Liver (tissue), 9 donors: ENCODE results near the gene LYSMD3. TPM values are rescaled to one million over a fixed set of nuclear protein-coding genes. Genes with fewer than 3 reads are reported as not detected.
A peak's percentile ranks its signal among the peaks of the same experiment; 100 is the strongest.

Experiments
- DNase-seq: peaks from one replicate; pipeline ENCODE4 v3.0.0-alpha.2; 2017; ENCODE audit warnings: low spot score
- H3K27ac ChIP-seq, 2 donors: one replicate each; pipeline ENCODE4 v1.7.0; 2013; ENCODE audit warnings: inconsistent platforms in 2 of 2, low read length in 2 of 2, control low read depth in 1 of 2, low read depth in 1 of 2, mild to moderate bottlenecking in 1 of 2
- H3K27me3 ChIP-seq, 4 donors: one replicate each; pipeline versions ENCODE4 v1.6.1 to v1.7.0; 2013; ENCODE audit warnings: low read length in 3 of 4, inconsistent platforms in 1 of 4, mild to moderate bottlenecking in 1 of 4, moderate library complexity in 1 of 4; ENCODE audit not compliant: control insufficient read depth in 4 of 4, insufficient read depth in 4 of 4
- H3K36me3 ChIP-seq, 4 donors: one replicate each; pipeline versions ENCODE4 v1.6.1 to v1.7.0; 2013; ENCODE audit warnings: low read length in 3 of 4, mild to moderate bottlenecking in 3 of 4, low read depth in 1 of 4, moderate library complexity in 1 of 4; ENCODE audit not compliant: control insufficient read depth in 4 of 4, insufficient read depth in 3 of 4
- H3K4me1 ChIP-seq, 4 donors: one replicate each; pipeline versions ENCODE4 v1.6.1 to v1.7.0; 2013; ENCODE audit warnings: low read length in 3 of 4, mild to moderate bottlenecking in 3 of 4, moderate library complexity in 1 of 4; ENCODE audit not compliant: control insufficient read depth in 4 of 4, insufficient read depth in 4 of 4
- H3K4me3 ChIP-seq, 3 donors: one replicate each; pipeline versions ENCODE4 v1.6.1 to v1.7.0; 2013; ENCODE audit warnings: low read length in 3 of 3, control low read depth in 1 of 3, low read depth in 1 of 3, mild to moderate bottlenecking in 1 of 3
- H3K9ac ChIP-seq, 2 donors: one replicate each; pipeline ENCODE4 v1.7.0; 2013; ENCODE audit warnings: low read length in 2 of 2, mild to moderate bottlenecking in 2 of 2, moderate library complexity in 2 of 2, control low read depth in 1 of 2, low read depth in 1 of 2
- H3K9me3 ChIP-seq, 4 donors: one replicate each; pipeline versions ENCODE4 v1.6.1 to v1.7.0; 2013; ENCODE audit warnings: low read length in 3 of 4; ENCODE audit not compliant: control insufficient read depth in 4 of 4
- FOXA2 ChIP-seq: IDR thresholded peaks from 2 replicates; pipeline ENCODE4 v1.6.1; 2016; ENCODE audit warnings: antibody characterized with exemption
- HNF4A ChIP-seq, 2 donors: conservative IDR thresholded peaks; 2 replicates each; pipeline ENCODE4 v1.6.1; 2016; ENCODE audit warnings: antibody characterized with exemption in 2 of 2, mild to moderate bottlenecking in 2 of 2
- JUND ChIP-seq, 2 donors: IDR thresholded peaks; 2 replicates each; pipeline ENCODE4 v1.6.1; 2016; ENCODE audit warnings: antibody characterized with exemption in 2 of 2
- MAX ChIP-seq: IDR thresholded peaks from 2 replicates; pipeline ENCODE4 v1.6.1; 2016; ENCODE audit warnings: antibody characterized with exemption
- TAF1 ChIP-seq: conservative IDR thresholded peaks from 2 replicates; pipeline ENCODE4 v1.6.1; 2016; ENCODE audit warnings: antibody characterized with exemption, mild to moderate bottlenecking
- WGBS: extraction: QIAGEN DNeasy Blood & Tissue Kit; methylation state at CpG from one replicate; pipeline ENCODE4 v1.1.7; 2013; 5-methylcytosine and 5-hydroxymethylcytosine counted together
- polyA plus RNA-seq, 2 donors: library from polyadenylated mRNA; stranded (reverse) in 1 of 2; unstranded in 1 of 2; fragments of 200-250 nt in 1 of 2; fragments of >200 nt in 1 of 2; fragmentation: Nextera tagmentation in 1 of 2; extraction: Ambion mirVana in 1 of 2; gene quantifications; one replicate each; pipeline versions ENCODE4 v1.2.1 to v1.2.3, GENCODE V29; 2013 to 2015
- total RNA-seq, 2 donors: library from RNA; depleted of rRNA; stranded (reverse); fragments of >200 nt; gene quantifications; one replicate each; pipeline ENCODE4 v1.2.3, GENCODE V29; 2014
- TF ChIP-seq, protein P1 (sequence below): IDR thresholded peaks from 2 replicates; pipeline ENCODE4 v1.6.1; 2016; ENCODE audit warnings: antibody characterized with exemption
- donor health status: healthy.
- donor health status: healthy.
- donor health status: healthy.
- donor health status: healthy.
- donor health status: healthy.

LYSMD3 gene
- total and polyA plus RNA-seq, 4 donors = 8.8 to 23.6 (median 11.0) TPM

DNA sequence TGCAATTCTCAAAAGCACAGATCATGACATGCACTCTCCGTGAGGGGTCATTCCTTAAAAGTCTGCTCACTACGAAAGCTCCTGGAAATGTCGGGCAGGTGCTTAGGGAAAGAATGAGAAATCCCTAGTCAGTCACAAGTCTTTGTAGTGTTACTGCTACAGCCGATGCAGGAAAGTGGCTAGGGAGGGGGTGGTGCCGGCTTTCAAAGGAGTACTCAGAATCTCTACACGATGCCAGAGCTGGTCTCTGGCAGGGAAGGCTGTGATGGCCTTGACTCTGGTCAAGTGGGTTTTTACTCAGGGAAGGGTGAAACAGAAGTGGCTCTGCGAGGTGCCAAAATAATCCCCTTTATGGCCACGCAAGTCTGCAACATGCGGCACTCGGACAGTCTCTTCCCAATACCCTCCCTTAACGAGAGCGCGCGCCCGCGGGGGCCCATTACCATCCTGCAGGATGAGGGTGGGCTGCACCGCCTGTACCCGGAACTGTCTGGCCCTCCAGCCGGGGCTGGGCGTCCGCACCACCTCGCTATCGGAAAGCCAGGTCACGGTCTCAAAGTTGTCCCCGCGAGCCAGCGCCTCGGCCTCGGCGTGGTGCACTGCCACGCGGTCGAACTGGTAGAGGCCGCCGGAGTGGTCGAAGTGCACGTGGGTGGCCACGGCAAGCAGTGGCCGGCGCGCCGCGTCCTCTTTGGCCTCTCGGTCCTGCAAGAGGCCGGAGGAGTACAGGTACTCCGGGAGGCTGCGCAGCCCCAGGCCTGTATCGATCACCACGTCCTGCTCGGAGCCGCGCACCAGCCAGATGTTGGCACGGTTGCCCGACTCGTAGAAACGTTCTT, 55.8 kb downstream of the LYSMD3 start:
- H3K4me3 ChIP-seq = peak overlapping the region; percentile 59 to 98 (median 76)
- WGBS = under 1% methylated on average over 56 of the region's 56 CpGs
- peaks cover 0 to 31% (median 16%) of the 10 kb centered on the region in 4 donors for H3K4me1 ChIP-seq
- TF ChIP-seq MAX (peak; percentile 76), JUND (IDR thresholded peaks at IDR 0.05) (no peak), HNF4A (conservative IDR thresholded peaks at IDR 0.05) (no peak)
- H3K27ac ChIP-seq = peak overlapping the region; percentile 80 to 95
- DNase-seq = peak; percentile 74
- H3K9me3 ChIP-seq = no peaks in the 10 kb centered on the region
- peak overlapping the region; percentile 63 to 72 for H3K9ac ChIP-seq
- no peaks in the 10 kb centered on the region for H3K36me3 ChIP-seq
- no peaks in the 10 kb centered on the region for H3K27me3 ChIP-seq

DNA sequence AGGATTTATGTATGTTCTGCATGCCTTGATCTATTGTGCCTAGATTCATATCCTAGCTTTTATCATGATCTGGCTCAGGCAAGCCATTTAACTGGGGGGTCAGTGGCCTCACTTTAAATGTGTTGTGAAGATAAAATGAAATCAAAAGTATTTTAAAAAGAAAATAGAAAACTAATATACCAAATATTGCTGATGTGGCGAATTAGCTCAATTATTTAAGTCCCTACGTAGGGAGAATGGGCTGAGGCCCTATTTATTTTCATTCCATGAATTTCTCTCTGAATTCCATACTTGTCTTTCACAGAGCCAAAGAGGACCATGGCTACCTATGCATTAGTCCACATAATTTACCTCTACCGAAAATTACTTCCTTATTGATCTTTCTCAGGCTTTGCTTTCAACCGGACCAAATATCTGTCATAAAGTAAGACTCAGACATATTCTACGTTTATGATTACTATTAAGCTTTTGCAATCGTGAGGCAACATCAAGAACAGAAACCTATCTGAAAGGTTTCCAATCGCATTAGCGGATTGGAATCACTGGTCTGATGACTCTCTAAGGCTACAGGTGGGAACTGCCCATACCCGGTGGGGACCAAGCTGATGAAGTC, 56.5 kb downstream of the LYSMD3 start:
- TF ChIP-seq, protein P1, sequence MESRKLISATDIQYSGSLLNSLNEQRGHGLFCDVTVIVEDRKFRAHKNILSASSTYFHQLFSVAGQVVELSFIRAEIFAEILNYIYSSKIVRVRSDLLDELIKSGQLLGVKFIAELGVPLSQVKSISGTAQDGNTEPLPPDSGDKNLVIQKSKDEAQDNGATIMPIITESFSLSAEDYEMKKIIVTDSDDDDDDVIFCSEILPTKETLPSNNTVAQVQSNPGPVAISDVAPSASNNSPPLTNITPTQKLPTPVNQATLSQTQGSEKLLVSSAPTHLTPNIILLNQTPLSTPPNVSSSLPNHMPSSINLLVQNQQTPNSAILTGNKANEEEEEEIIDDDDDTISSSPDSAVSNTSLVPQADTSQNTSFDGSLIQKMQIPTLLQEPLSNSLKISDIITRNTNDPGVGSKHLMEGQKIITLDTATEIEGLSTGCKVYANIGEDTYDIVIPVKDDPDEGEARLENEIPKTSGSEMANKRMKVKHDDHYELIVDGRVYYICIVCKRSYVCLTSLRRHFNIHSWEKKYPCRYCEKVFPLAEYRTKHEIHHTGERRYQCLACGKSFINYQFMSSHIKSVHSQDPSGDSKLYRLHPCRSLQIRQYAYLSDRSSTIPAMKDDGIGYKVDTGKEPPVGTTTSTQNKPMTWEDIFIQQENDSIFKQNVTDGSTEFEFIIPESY = no peak
- TF ChIP-seq TAF1 (peak; percentile 16), HNF4A (conservative IDR thresholded peaks at IDR 0.05) (no peak), FOXA2 (no peak)
- H3K9me3 ChIP-seq = no peaks in the 10 kb centered on the region
- H3K4me3 ChIP-seq = peak overlapping the region; percentile 59 to 98 (median 76)
- DNase-seq = no peak
- peak overlapping the region; percentile 80 to 95 for H3K27ac ChIP-seq
- peak overlapping the region; percentile 63 to 72 for H3K9ac ChIP-seq
- WGBS = 29% methylated on average over 9 of the region's 9 CpGs
- H3K27me3 ChIP-seq = no peaks in the 10 kb centered on the region
- peaks cover 0 to 31% (median 16%) of the 10 kb centered on the region in 4 donors for H3K4me1 ChIP-seq
- no peaks in the 10 kb centered on the region for H3K36me3 ChIP-seq

Other genes with a start within 250 kb of the LYSMD3 start
- gene CETN3, start 119.8 kb downstream of the LYSMD3 start, total RNA-seq = 1 to 10 TPM; 2.8 to 9.4 TPM
- 1 to 10 TPM; 6.2 to 7.5 TPM for gene CETN3, start 119.8 kb downstream of the LYSMD3 start, polyA plus RNA-seq
- 1 to 10 TPM; 4.2 to 4.6 TPM for gene MBLAC2, start 54.8 kb downstream of the LYSMD3 start, total RNA-seq
- gene MBLAC2, start 54.8 kb downstream of the LYSMD3 start, polyA plus RNA-seq = 1 to 10 TPM; 2.6 to 3.7 TPM
- 1 to 10 TPM in 1 of 2 donors, under 1 TPM in 1; 0.75 to 1.2 TPM for gene POLR3G, start 54.7 kb downstream of the LYSMD3 start, total RNA-seq
- gene POLR3G, start 54.7 kb downstream of the LYSMD3 start, polyA plus RNA-seq = 1 to 10 TPM; 1.2 to 2.8 TPM
- gene ADGRV1, start 29.2 kb upstream of the LYSMD3 start, total RNA-seq = 10 to 100 TPM in 1 of 2 donors, 1 to 10 TPM in 1; 5.1 to 11.0 TPM
- 10 to 100 TPM in 1 of 2 donors, 1 to 10 TPM in 1; 8.2 to 15.5 TPM for gene ADGRV1, start 29.2 kb upstream of the LYSMD3 start, polyA plus RNA-seq